22Rv1 (cell line): Measurements from ENCODE around the gene COL6A2.

Experiments
- H3K27ac ChIP-seq: fragments of 450-650 bp; 2 replicates; pipeline ENCODE4 v1.5.1; 2017
- CTCF ChIP-seq: fragments of 450-650 bp; IDR thresholded peaks from 2 replicates; pipeline ENCODE4 v1.5.1; 2017; ENCODE audit warnings: mild to moderate bottlenecking
- ZFX ChIP-seq: fragments of 450-650 bp; IDR thresholded peaks from 2 replicates; pipeline ENCODE4 v1.6.1; 2017; ENCODE audit warnings: antibody characterized with exemption, borderline replicate concordance

Gene COL6A2

GRCh38 chr21:46152927-46153246, 55.0 kb downstream of the COL6A2 start:
- no peak for TF ChIP-seq ZFX
- TF ChIP-seq CTCF: no peak
- no peak overlapping the region for H3K27ac ChIP-seq

- TF ChIP-seq ZFX: no peak
- peak; percentile 85 for TF ChIP-seq CTCF
- H3K27ac ChIP-seq: no peak overlapping the region
Measured at GRCh38 chr21:46153247-46154154, 55.6 kb downstream of the COL6A2 start.

- TF ChIP-seq CTCF (no peak), ZFX (no peak)
- no peak overlapping the region for H3K27ac ChIP-seq
Measured at GRCh38 chr21:46154155-46154954, 56.4 kb downstream of the COL6A2 start.

GRCh38 chr21:46154955-46155513, 57.1 kb downstream of the COL6A2 start:
- no peak for TF ChIP-seq CTCF
- no peak for TF ChIP-seq ZFX
- no peak overlapping the region for H3K27ac ChIP-seq

- TF ChIP-seq ZFX (no peak), CTCF (no peak)
- no peak within 1 kb of the TSS for H3K27ac ChIP-seq
Measured at GRCh38 chr21:46155514-46156377, 57.8 kb downstream of the COL6A2 start, which contains the start of gene FTCD. Gene FTCD, minus strand, starts transcription at chr21:46155579. Its CDS starts 56 bp downstream, at chr21:46155523.

- TF ChIP-seq CTCF (no peak), ZFX (no peak)
- H3K27ac ChIP-seq: no peak overlapping the region
Measured at GRCh38 chr21:46156378-46156645, 58.4 kb downstream of the COL6A2 start.
